ENCODE measurements around the gene KRTAP5-2.
A peak's percentile ranks its signal among the peaks of the same experiment; 100 is the strongest.
"Not testable (repeated sequence)": the region's sequence is repeated elsewhere in the genome, so short reads cannot be mapped to it uniquely, and the experiment has no call there.

The KRTAP5-2 gene, protein sequence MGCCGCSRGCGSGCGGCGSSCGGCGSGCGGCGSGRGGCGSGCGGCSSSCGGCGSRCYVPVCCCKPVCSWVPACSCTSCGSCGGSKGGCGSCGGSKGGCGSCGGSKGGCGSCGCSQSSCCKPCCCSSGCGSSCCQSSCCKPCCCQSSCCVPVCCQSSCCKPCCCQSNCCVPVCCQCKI

DNA sequence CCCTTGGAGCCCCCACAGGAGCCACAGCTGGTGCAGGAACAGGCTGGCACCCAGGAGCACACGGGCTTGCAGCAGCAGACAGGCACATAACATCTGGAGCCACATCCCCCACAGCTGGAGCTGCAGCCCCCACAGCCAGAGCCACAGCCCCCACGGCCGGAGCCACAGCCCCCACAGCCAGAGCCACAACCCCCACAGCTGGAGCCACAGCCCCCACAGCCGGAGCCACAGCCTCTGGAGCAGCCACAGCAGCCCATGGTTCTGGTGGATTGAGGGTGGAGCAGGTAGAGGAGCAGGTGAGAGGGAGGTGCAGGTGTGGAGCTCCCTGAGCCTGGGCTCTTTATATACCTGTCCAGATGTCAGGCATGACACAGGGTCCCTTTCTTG, at the start of gene KRTAP5-2:
KRTAP5-2 (minus strand) TSS at position 301 of the 387 bp plus-strand sequence; CDS start at position 257, 44 bp downstream.
- DNase-seq (ENCODE audit: low read depth in 2 of 2), result no peak

DNA sequence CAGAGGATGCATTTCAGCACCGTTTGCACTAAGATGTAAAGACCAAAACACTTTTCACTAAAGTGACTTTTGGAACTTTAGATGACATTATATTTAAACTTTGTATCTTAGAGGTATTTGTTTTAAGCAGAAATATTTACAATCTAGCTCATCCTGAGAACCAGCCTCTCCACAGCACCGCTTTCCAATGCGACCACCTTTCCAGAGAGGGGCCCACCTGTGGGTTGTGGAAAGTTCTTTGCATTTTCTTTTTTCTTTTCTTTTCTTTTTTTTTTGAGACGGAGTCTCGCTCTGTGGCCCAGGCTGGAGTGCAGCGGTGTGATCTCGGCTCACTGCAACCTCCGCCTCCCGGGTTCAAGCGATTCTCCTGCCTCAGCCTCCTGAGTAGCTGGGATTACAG, 48.4 kb upstream of the KRTAP5-2 start:
- not testable (repeated sequence) for DNase-seq (ENCODE audit: low read depth in 2 of 2)

DNA sequence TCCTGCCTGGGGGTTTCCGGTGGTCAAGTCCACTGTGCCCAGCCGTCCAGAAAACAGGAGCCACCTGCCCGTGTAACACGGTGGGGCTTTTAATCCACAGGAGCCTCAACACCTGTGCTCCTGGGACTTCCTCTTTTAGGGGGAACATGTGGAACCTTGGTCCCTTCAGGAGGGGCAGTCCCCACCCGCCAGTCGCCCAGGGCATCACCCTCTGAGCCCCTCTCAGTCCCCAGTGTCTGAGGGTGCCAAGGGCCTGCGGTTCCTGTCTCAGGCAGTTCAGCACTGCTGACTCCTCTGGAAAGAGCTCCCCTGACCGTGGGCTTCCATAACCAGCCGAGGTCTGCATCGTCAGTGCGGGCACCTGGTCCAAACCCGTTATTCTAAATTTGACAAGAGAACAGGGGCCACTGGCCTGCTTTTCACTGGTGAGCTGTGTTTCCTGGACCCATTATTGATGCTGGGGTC, 47.3 kb upstream of the KRTAP5-2 start:
- no peak for DNase-seq (ENCODE audit: low read depth in 2 of 2)

DNA sequence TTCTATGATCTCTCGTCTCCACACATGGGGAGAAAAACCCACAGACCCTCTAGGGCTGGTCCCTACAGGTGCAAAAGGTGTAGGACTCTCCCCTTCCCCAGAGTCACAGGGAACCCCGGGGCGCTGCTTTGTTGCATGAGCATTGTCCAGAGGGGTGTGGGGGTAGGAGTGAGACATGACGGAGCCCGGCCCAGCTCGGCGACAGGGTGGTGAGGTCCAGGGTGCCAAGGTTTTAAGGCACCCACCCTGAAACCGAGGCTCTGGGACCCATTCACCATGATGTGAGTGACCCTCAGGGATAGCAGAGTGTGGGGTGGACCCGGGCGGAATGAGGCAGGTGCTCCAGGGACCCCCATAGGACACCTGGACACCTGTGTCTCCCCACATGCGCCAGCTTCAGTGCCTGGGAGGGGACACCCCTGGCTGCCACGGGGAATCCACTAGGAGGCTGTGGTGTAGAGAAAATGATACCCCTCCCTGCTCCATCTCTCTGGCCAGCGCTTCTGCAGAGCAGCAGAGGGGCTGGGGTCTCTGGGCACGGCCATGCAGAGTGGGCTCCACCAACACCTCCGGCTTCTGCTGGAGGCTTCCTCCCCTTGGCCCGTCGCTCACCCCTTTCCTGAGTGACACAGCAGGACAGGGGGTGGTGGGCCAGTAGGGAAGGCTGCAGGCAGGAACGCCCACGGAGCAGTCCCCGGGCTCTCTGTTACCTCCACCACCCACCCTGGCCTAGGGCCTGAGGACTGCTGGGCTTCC, 46.7 kb upstream of the KRTAP5-2 start:
- no peak for DNase-seq (ENCODE audit: low read depth in 2 of 2)

DNA sequence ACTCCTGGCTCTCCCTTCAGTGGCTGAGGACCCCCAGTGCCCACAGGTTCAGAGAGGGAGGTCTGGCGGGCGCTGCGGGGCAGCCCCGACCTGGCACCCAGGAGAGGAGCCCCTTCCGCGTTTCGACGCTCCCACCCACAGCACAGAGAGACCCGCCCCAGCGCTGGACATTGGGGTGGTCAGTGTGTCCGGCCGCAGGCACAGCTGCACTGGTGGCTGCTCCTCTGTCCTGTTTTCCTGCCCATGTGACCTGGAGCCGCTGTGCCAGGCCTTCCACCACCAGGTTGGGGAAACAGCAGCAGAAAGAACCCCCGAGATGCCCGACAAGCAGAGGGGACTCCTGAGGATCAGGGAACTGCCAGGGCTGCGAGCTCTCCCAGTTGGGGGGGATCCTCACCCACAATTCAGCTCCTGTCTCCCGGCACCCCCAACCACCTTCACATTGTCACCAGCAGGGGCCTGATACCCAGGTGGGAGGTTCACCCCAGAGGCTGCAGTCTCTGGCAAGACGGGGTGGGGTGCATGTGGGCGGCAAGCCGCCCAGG, 45.1 kb upstream of the KRTAP5-2 start:
- DNase-seq (ENCODE audit: low read depth in 2 of 2), result no peak

DNA sequence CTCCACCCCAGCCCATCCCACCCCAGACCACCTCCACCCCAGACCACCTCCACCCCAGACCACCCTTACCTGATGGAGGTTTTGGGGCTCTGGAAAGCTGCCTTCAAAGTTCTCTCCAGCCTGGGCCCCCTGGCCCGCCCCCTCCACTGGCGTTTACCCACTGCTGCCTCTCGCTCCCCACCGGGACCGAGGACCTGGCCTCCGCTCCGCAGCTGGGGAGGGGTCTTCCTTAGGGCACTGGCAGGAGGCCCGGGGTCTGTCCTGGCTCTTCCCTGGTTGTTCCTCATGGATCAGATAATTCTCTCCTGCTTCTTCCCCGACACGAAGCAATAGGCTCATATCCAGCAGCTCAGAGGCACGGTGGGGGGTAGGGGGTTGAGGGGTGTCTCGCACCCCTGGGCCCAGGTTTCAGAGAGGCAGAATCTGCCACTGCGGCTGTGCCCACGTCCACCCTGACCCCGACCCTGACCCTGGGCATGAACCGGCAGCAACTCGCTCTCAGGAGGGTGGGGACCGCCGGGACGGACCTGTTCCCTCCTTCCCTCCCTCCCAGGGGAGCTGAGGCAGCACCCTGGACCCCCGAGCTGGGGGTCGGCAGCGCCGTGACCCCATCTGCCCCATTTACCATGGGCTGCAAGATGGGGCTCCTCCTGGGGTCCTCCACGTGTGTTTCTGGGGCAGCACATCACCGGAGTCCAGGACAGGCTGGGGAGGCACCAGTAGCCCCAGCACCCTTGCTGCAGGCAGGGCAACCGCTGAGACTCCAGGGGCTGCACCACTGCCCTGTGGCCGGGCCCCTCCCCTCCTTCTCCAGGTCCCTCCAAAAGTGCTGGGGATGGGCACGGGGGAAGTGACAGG, 44.4 kb upstream of the KRTAP5-2 start:
- no peak for DNase-seq (ENCODE audit: low read depth in 2 of 2)

DNA sequence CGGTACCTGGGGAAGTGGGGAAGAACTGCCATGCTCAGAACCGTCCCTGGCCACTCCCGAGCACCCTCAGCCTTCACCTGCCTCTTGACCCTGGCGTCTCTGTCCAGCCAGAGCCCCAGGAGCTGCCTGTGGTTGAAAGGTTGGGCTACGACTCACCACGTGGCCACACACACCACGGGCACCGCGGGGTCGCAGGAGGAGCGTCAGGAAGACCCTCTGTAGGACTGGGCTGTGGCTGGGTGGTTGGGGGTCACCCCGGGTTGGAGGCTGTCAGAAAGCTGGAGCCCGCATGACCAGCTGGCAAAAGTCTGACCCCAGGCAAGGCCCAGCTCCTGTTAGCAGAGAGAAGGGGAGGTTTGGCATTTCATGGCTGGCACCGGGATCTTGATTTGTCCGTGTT, 43.0 kb upstream of the KRTAP5-2 start:
- no peak for DNase-seq (ENCODE audit: low read depth in 2 of 2)

DNA sequence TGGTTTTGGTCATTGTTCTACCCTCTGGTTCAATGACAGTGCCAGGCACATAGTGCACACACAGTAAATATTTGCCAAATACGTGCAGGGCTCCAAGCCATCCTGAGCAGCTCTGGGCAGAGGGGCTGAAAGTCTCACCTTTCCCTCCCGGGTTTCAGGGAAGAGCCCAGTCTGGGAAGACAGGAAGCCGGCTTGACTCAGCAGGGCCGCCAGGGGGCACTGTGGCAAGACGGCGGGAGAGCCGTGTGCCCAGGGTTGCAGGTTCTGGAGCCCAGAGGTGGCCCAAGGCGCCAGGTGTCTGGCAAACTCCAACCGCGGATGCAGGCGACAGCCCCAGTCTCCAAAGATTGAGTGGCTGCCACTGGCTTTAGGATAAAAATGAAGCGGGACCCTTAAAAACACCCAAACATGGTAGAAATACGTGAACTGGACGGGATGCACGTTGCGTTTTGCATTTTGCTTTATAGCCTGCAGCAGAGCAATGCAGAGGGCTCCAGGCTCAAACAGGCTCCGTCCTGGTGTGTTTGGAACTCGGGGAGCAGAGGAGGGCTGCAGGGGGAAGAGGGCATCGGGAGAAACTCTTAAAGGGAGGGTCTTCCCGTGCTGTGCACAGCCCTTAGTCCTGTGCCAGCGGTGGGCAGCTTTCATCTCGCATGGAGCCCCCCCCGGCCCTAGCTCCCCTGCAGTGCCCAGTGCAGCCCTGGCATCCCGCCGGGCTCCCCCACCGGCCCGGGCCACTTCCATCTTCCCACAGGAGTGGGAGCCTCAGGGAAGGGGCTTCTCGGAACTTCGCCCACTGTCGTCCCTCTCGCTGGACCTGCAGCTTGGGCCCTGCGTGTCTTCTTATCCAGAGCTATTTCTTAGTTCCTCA, 42.2 kb upstream of the KRTAP5-2 start:
- peak in 1 of 2 donors; percentile 5 for DNase-seq (ENCODE audit: low read depth in 2 of 2)

DNA sequence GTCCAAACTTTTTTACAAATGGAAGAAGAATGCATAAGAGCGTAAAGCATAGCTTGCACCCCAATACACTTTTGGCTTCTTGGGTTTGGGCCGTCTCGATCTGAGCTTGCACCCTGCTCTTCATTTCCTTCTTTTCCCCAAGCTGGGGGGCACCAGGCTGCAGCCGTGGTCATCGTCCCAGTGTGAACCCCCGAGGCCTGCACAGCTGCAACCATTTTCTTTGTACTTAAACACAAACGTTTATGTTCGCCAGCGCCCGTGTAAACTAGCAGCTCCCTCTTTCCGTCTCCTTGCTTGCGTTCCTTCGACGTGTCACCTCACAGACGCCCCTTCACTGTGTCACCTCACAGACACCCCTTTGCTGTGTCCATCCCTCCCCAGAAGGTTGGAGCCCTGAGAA, 41.6 kb upstream of the KRTAP5-2 start:
- no peak for DNase-seq (ENCODE audit: low read depth in 2 of 2)

GRCh38 chr11:1639102-1639620, 41.1 kb upstream of the KRTAP5-2 start:
- no peak for DNase-seq (ENCODE audit: low read depth in 2 of 2)

- DNase-seq (ENCODE audit: low read depth in 2 of 2), result no peak
These were observed 40.2 kb upstream of the KRTAP5-2 start for GRCh38 chr11:1638344-1638743.

GRCh38 chr11:1637628-1638027, 39.5 kb upstream of the KRTAP5-2 start:
- DNase-seq (ENCODE audit: low read depth in 2 of 2), result no peak

DNA sequence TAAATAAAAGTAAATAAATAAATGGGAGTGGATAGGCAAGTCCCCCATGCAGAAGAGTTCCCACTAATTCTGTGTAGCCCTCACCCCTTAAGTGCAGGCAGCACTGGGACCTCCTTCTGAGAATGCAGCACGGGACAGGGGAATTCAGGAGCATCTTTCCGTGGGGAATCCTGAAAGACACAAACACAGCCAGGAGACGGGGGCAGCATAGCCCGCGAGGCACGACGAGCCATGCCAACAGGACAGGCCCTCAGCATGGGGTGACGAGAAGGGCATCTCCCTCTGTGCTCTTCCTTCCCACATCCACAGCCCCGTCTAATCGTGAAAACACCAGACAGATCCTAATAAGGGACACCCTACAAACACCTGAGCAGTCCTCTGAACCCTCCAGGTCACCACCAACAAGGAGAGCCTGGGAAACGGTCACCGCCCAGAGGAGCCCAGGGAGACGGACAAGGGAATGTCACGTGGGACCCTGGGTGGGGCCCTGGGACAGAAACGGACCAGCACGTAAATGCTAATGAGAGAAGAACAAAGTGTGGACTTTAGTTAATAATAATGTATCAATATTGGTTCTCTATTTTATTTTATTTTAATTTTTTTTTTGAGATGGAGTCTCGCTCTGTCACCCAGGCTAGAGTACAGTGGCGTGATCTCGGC, 38.3 kb upstream of the KRTAP5-2 start:
- DNase-seq (ENCODE audit: low read depth in 2 of 2), result no peak

DNA sequence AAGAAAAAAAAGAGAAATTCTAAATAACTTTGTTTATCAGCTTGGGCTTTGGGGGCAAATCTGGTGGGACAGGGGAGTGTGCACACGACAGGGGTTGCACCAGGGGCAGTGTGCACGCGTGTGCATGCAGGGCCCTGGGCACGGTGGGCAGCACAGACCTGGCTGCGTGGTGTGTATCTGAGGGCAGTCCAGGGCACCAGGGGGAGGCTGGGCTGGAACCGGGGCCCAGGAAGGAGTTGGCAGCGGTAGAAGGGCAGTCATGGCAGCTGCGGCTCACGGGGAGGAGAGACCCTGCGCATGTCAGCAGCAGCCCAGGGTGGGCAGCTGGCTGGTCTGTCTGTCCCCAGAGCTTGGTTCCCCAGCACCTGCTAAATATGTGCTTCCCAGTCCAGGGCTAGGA, 35.8 kb upstream of the KRTAP5-2 start:
- no peak for DNase-seq (ENCODE audit: low read depth in 2 of 2)

GRCh38 chr11:1632053-1632714, 34.1 kb upstream of the KRTAP5-2 start:
- no peak for DNase-seq (ENCODE audit: low read depth in 2 of 2)

GRCh38 chr11:1631066-1631568, 33.0 kb upstream of the KRTAP5-2 start:
- DNase-seq (ENCODE audit: low read depth in 2 of 2), result no peak

- DNase-seq (ENCODE audit: low read depth in 2 of 2), result no peak
These were observed 32.2 kb upstream of the KRTAP5-2 start for GRCh38 chr11:1630271-1630670.

GRCh38 chr11:1629326-1630185, 31.5 kb upstream of the KRTAP5-2 start, which contains the start of gene KRTAP5-5:
KRTAP5-5 (plus strand) TSS chr11:1629775; CDS start chr11:1629841, 66 bp downstream.
- no peak for DNase-seq (ENCODE audit: low read depth in 2 of 2)

Measured in stimulated activated CD8-positive, alpha-beta memory T cell treated with anti-CD3 and anti-CD28 coated beads, Interleukin-15, amount 100 ng/mL, for 48 hours (primary cell).